Naive thymus-derived CD8-positive, alpha-beta T cell (primary cell): ENCODE measurements around the gene EIF4G2. TPM values are rescaled to one million over a fixed set of nuclear protein-coding genes. Genes with fewer than 3 reads are reported as not detected.
A peak's percentile ranks its signal among the peaks of the same experiment; 100 is the strongest.

ENCODE experiments used
- ATAC-seq, 2 donors: fragments of 150-1000 bp; cut with Tn5 transposase in 1 of 2; sonication (Bioruptor Pico), chemical (Tn5 transposase) in 1 of 2; 1 replicate in 1 of 2; 2 replicates in 1 of 2; pipeline ENCODE4 v1.10.0; 2021; ENCODE audit warnings: mild to moderate bottlenecking in 2 of 2, moderate library complexity in 2 of 2
- POLR2A ChIA-PET: fragments of 350-600 bp; sonication (Branson Sonifier 250); formaldehyde crosslinking; loops from one replicate; lab custom pipeline; 2021; ENCODE audit warnings: antibody characterized with exemption; lab: Charles Lee
- DNase-seq, 10 donors: peaks; one replicate each; pipeline versions ENCODE4 v3.0.0 to v3.0.0-alpha.2; 2020 to 2022
- H3K27ac Mint-ChIP-seq, 10 donors: one replicate each; pipeline ENCODE4 v1.8.0; 2020 to 2022; ENCODE audit warnings: mild to moderate bottlenecking in 10 of 10, mixed read lengths in 10 of 10, moderate library complexity in 4 of 10, inconsistent platforms in 1 of 10
- H3K27me3 Mint-ChIP-seq, 5 donors: one replicate each; pipeline ENCODE4 v1.8.0; 2021 to 2022; ENCODE audit warnings: mixed read lengths in 5 of 5
- H3K36me3 Mint-ChIP-seq, 3 donors: one replicate each; pipeline ENCODE4 v1.8.0; 2020 to 2022; ENCODE audit warnings: mixed read lengths in 3 of 3, mild to moderate bottlenecking in 2 of 3, inconsistent platforms in 1 of 3
- H3K4me1 Mint-ChIP-seq, 4 donors: one replicate each; pipeline ENCODE4 v1.8.0; 2021 to 2022; ENCODE audit warnings: mixed read lengths in 4 of 4
- H3K4me3 Mint-ChIP-seq, 10 donors: one replicate each; pipeline ENCODE4 v1.8.0; 2020 to 2022; ENCODE audit warnings: mild to moderate bottlenecking in 10 of 10, mixed read lengths in 10 of 10, moderate library complexity in 6 of 10, inconsistent platforms in 1 of 10
- H3K9me3 Mint-ChIP-seq, 9 donors: one replicate each; pipeline ENCODE4 v1.8.0; 2020 to 2022; ENCODE audit warnings: mixed read lengths in 9 of 9, mild to moderate bottlenecking in 3 of 9, inconsistent platforms in 1 of 9, moderate library complexity in 1 of 9
- polyA plus RNA-seq, 3 donors: library from polyadenylated mRNA; unstranded; fragments of 300-500 nt; fragmentation: Illumina TruSeq; gene quantifications; one replicate each; pipeline ENCODE4 v1.2.3, GENCODE V29; 2021
- total RNA-seq, 8 experiments: library from RNA in 2 of 8; stranded (reverse) in 2 of 8; gene quantifications; one replicate each; pipeline ENCODE4 v1.2.3 and lab custom pipeline; 2021 to 2026

The EIF4G2 gene
- total and polyA plus RNA-seq, 5 experiments from 2014 or later, result 315 to 638 (median 425) TPM

GRCh38 chr11:10747733-10748132 is 61.0 kb downstream of the EIF4G2 start:
- ATAC-seq, result no peak
- POLR2A ChIA-PET, result no interaction called here
- H3K4me3 Mint-ChIP-seq, result no peak overlapping the region
- H3K4me1 Mint-ChIP-seq, result peaks cover 18 to 36% (median 35%) of the 10 kb centered on the region in 4 donors
- H3K9me3 Mint-ChIP-seq, result no peaks in the 10 kb centered on the region
- H3K27ac Mint-ChIP-seq, result peak overlapping the region in 1 of 10 donors; percentile 33
- DNase-seq, result no peak
- peaks cover 0 to 4% (median 0%) of the 10 kb centered on the region in 3 donors for H3K36me3 Mint-ChIP-seq
- H3K27me3 Mint-ChIP-seq, result no peaks in the 10 kb centered on the region

Other genes starting within 250 kb of the EIF4G2 start
- gene LYVE1, start 240.3 kb downstream of the EIF4G2 start, total RNA-seq, result not detected
- not detected for gene LYVE1, start 240.3 kb downstream of the EIF4G2 start, polyA plus RNA-seq
- not detected for gene IRAG1, start 115.2 kb downstream of the EIF4G2 start, total RNA-seq
- not detected for gene IRAG1, start 115.2 kb downstream of the EIF4G2 start, polyA plus RNA-seq
- gene CTR9, start 57.7 kb downstream of the EIF4G2 start, total RNA-seq, result 10 to 100 TPM; 58.2 to 66.4 TPM
- gene CTR9, start 57.7 kb downstream of the EIF4G2 start, polyA plus RNA-seq, result 10 to 100 TPM; 53.2 to 66.8 (median 53.7) TPM
- 100 to 1,000 TPM; 173 to 175 TPM for gene ZBED5, start 49.1 kb upstream of the EIF4G2 start, total RNA-seq
- 10 to 100 TPM; 14.6 to 18.6 (median 17.0) TPM for gene ZBED5, start 49.1 kb upstream of the EIF4G2 start, polyA plus RNA-seq